Fibroblast of peridontal ligament (primary cell): Measurements from ENCODE around the gene WIF1.

Source experiments
- DNase-seq: peaks from one replicate; pipeline ENCODE4 v3.0.0-alpha.2; 2010; ENCODE audit errors: extremely low read depth

The WIF1 gene

DNA sequence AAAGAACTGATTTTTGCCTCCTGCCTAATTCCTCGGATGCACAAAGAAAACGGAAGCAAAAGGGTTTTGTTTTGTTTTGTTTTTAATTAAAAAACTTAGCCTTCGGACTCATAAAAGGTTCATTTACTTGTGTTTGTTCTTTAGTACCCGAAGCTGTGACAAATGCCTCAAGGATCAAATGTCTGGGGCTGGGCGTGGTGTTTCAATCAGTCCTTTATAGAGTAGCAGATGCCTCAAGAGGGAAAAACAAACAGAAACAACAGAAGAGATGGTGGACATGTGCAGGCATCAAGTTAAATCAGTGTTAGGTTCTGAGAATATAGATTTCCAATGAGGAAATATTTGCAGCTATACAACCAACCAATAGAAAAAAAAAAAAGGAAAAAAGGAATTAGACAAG, 1.6 kb upstream of the WIF1 start:
- DNase-seq: no peak

DNA sequence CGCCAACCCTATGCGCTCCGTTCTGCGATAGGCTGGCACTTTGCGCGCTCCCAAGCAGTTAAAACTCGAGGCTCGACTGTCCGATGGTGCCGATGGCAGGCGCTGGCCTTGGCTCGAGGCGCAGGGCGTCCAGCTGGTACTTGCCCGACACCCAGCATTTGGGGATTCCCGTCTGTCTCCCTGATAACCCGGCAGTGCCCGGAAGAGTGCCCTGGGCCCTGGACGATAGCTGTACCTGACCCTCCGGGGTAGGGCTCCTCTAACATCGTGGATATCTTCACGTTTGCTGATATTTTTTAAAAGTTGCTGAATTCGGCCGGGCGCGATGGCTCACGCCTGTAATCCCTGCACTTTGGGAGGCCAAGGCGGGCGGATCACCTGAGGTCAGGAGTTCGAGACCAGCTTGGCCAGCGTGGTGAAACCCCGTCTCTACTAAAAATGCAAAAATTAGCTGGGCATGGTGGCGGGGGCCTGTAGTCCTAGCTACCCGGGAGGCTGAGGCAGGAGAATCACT, 908 bp upstream of the WIF1 start:
- no peak for DNase-seq

DNA sequence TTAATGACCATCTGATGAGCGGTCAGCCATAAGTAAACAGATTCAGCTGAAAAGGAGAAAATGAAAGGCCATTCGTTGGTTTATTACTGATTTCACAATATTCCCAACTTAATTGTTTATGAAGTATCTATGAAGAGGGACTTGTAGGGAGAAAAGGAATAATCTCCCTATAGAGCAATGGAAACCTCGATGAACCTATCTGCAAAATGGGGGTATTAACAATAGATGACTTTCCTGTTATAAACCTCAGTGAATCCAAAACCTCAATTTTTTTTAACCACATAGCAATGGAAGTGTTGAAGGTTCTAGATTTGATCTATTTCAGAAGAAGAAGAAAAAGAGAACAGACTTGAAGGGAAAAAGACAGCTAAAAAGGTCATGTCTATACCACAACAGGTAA, 2.0 kb downstream of the WIF1 start:
- DNase-seq: no peak

GRCh38 chr12:65113621-65114035, 7.5 kb downstream of the WIF1 start:
- DNase-seq: peak; percentile 39

DNA sequence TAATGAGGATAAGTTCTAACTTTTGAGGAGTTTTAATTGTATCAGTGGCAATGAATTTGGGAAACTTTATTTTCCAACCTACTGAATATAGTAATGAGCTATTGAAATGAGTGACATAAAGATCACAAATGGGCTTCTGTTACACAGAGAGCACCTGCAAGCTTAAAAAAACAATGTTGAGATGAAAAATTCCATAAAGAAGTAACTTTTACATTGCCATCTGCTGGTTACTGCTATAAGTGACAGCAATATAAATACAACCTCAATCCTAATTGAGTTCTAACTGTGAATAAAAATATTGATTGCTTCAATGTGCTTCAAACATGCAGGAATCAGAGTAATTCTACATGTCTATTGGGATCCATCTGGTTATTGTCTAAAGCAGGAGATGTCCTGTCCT, 14.2 kb downstream of the WIF1 start:
- DNase-seq: peak; percentile 31

- no peak for DNase-seq
These were observed 21.0 kb downstream of the WIF1 start for GRCh38 chr12:65100140-65100539.

GRCh38 chr12:65099182-65099581, 21.9 kb downstream of the WIF1 start:
- DNase-seq: no peak

GRCh38 chr12:65098364-65098763, 22.7 kb downstream of the WIF1 start:
- no peak for DNase-seq

DNA sequence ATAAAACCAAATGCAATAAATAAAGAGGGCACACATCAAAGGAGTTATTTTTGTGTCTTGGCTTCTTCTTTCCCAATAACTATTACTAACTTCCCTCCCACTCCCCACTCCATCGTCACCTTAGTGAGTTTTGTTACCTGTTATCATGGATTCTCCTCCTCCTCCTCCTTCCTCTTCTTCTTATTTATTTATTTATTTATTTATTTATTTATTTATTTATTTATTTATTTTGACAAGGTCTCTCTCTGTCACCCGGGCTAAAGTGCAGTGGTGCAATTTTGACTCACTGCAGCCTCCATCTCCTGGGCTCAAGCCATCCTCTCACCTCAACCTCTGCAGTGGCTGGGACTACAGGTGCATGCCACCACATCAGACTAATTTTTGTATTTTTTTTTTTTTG, 26.4 kb downstream of the WIF1 start:
- no peak for DNase-seq

DNA sequence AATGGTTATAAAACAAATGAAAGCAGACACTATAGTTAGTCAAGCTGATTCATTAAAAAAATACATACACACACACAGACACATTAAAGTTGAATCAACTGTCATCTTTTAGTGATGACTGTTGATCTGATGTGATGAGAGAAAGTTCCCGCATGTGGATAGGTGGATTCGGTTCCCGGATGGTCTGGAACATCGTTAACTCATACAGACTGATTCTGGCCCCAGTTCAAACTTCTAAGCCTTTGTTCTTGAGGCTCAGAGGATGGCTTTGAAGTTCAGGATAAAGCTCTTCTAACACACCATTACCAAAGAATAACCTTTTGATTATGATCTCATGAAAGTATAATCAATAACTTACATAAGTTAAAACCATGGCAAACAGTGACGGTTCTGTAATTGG, 27.5 kb downstream of the WIF1 start:
- DNase-seq: no peak

- no peak for DNase-seq
These were observed 30.6 kb downstream of the WIF1 start for GRCh38 chr12:65090461-65090860.

GRCh38 chr12:65086236-65086635, 34.9 kb downstream of the WIF1 start:
- DNase-seq: no peak

GRCh38 chr12:65084579-65084978, 36.5 kb downstream of the WIF1 start:
- DNase-seq: no peak

GRCh38 chr12:65083581-65083980, 37.5 kb downstream of the WIF1 start:
- no peak for DNase-seq

DNA sequence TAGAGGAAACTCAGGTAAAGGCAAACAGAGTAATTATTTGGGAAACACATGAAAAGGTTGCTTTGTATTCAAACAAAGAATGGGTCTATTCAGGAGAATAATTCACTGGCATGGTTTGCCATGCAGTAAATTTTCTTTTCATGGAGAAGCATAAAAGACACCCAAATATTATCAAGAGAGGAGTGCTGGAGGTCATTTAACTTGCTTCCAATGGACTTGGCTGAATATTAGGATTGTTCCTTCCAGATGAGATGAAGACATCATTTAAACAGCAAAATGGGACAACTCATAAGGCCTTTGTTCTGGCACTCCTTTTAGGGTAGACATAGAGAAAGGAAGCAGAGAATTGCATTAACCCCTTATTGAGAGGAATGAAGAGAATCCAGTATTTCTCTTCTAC, 38.7 kb downstream of the WIF1 start:
- DNase-seq: no peak

GRCh38 chr12:65081496-65081895, 39.6 kb downstream of the WIF1 start:
- DNase-seq: no peak

GRCh38 chr12:65074932-65075331, 46.2 kb downstream of the WIF1 start:
- DNase-seq: no peak

- DNase-seq: no peak
These were observed 51.8 kb downstream of the WIF1 start for GRCh38 chr12:65069336-65069735.

GRCh38 chr12:65067383-65067782, 53.7 kb downstream of the WIF1 start:
- DNase-seq: no peak

- no peak for DNase-seq
These were observed 65.2 kb downstream of the WIF1 start for GRCh38 chr12:65055859-65056258.

DNA sequence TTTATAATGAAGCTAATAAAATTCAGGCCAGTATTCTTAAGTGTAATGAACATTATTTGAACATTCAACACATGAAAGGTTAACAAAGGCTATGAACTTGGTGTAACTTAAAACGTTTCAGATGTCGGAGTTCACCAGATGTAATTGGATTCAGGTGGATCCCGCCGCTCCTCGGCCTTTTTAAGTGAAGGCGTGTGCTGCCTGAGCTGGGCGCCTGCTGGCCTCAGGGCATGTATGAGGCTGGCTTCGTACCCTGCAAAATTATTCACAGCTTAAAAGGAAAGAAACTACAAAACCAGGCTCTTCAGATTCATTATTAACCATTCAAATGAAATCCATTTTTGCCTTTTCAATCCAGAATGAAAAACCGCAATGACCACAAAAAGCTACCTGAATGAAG, 69.9 kb downstream of the WIF1 start:
- DNase-seq: no peak

GRCh38 chr12:65045269-65045668, 75.8 kb downstream of the WIF1 start:
- DNase-seq: no peak

GRCh38 chr12:65039301-65039700, 81.8 kb downstream of the WIF1 start:
- DNase-seq: no peak

- no peak for DNase-seq
These were observed 96.0 kb downstream of the WIF1 start for GRCh38 chr12:65025136-65025535.

GRCh38 chr12:65023485-65023884, 97.6 kb downstream of the WIF1 start:
- DNase-seq: no peak
